ENCODE data around the gene CAPS2.

Gene CAPS2

DNA sequence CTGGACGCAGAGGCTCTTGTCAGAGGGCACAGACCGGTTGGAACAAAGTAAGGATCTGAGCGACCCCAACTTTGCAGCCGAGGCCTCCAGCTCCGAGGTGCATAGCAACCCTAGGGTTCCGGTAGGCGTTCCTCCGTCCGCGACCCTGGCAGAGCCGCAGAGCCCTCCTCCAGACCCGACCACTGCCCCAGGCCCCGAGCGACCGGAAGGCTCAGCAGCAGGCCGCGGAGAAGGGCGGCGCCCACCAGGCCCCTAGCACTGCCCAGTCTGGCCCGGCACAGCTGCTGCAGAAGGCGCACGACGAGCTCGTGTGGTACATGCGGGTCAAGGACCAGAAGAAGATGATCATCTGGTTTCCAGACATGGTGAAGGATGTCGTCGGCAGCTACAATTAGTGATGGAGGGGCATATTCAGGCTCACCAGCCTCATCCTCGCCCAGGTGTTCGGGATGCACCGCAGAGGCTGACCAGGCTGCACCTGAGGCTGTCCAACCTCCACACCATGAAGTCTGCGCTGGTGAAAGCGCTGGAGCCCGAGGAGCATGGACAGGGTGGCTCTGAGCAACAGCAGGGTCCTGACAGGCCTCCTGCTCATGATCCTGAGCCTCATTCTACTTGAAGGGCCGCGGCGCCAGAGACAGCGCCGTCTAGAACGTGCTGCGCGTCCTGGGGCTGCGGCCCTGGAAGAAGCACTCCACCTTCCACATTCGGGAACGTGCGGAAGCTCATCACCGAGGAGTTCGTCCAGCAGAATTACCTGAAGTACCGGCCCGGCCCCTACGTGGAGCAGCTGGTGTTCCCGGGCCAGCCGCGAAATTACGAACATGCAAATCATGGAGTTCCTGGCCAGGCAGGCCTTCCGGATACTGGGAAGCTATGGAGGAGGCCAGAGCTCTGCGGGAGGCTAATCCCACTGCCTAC is 24.5 kb downstream of the CAPS2 start:
- TF ChIP-seq, protein P1, sequence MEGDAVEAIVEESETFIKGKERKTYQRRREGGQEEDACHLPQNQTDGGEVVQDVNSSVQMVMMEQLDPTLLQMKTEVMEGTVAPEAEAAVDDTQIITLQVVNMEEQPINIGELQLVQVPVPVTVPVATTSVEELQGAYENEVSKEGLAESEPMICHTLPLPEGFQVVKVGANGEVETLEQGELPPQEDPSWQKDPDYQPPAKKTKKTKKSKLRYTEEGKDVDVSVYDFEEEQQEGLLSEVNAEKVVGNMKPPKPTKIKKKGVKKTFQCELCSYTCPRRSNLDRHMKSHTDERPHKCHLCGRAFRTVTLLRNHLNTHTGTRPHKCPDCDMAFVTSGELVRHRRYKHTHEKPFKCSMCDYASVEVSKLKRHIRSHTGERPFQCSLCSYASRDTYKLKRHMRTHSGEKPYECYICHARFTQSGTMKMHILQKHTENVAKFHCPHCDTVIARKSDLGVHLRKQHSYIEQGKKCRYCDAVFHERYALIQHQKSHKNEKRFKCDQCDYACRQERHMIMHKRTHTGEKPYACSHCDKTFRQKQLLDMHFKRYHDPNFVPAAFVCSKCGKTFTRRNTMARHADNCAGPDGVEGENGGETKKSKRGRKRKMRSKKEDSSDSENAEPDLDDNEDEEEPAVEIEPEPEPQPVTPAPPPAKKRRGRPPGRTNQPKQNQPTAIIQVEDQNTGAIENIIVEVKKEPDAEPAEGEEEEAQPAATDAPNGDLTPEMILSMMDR (IDR thresholded peaks at IDR 0.05; ENCODE audit: low read depth, low read length): no peak
- DNase-seq (ENCODE audit: extremely low read depth, low read depth): no peak

GRCh38 chr12:75302781-75303180 is 27.3 kb downstream of the CAPS2 start:
- TF ChIP-seq, protein P1 (IDR thresholded peaks at IDR 0.05; ENCODE audit: low read depth, low read length): no peak
- no peak for DNase-seq (ENCODE audit: extremely low read depth, low read depth)

GRCh38 chr12:75302225-75302624 is 27.9 kb downstream of the CAPS2 start:
- DNase-seq (ENCODE audit: extremely low read depth, low read depth): no peak
- TF ChIP-seq, protein P1 (IDR thresholded peaks at IDR 0.05; ENCODE audit: low read depth, low read length): no peak

- TF ChIP-seq, protein P1 (IDR thresholded peaks at IDR 0.05; ENCODE audit: low read depth, low read length): no peak
- no peak for DNase-seq (ENCODE audit: extremely low read depth, low read depth)
Measured at GRCh38 chr12:75294797-75295196, 35.3 kb downstream of the CAPS2 start.

DNA sequence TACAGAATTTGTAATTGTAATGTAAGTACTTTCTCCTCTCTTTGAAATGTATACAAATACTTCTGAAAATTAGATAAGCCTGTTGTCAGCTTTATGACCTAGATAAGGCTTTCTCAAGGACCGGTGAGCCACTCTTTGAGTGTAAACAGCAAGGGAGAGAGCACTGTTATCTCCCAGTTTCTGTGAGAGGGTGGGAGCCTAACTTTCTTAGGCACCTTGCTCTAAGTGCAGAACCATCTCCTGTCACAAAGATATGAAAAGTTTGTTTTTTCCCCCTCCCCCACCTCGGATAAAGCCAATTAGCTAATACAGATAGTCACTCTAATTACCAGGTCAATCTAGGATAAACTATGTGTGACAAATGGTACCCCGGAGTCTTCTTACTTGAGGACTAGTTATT is 35.8 kb downstream of the CAPS2 start:
- no peak for DNase-seq (ENCODE audit: extremely low read depth, low read depth)

GRCh38 chr12:75291014-75291413 is 39.1 kb downstream of the CAPS2 start:
- TF ChIP-seq, protein P1 (IDR thresholded peaks at IDR 0.05; ENCODE audit: low read depth, low read length): no peak
- no peak for DNase-seq (ENCODE audit: extremely low read depth, low read depth)

More for the DNA sequence above, 35.8 kb downstream of the CAPS2 start:
- TF ChIP-seq, protein P1 (IDR thresholded peaks at IDR 0.05; ENCODE audit: low read depth, low read length): no peak

DNA sequence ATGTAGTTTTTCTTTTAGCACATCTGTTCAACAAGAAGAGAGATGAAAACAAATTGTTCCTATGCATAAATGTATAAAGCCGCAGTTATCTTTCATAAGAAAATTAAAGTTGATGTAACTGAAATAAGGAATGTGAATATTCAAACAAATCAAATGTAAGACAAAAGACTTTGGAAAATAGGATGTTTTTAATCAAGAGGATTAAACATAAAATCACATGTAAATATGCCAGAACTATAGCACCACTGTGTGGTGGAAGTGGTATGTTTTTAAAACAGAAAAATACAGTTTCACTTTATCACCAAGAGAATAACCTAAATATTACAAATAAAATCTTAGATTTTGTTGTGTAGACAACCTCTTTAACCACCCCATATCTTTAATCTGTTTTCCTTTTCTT is 40.4 kb downstream of the CAPS2 start:
- no peak for DNase-seq (ENCODE audit: extremely low read depth, low read depth)
- TF ChIP-seq, protein P1 (IDR thresholded peaks at IDR 0.05; ENCODE audit: low read depth, low read length): peak; percentile 28

Measured in AG09319 (cell line).